ENCODE data around the gene TRPV4.

TRPV4 gene

DNA sequence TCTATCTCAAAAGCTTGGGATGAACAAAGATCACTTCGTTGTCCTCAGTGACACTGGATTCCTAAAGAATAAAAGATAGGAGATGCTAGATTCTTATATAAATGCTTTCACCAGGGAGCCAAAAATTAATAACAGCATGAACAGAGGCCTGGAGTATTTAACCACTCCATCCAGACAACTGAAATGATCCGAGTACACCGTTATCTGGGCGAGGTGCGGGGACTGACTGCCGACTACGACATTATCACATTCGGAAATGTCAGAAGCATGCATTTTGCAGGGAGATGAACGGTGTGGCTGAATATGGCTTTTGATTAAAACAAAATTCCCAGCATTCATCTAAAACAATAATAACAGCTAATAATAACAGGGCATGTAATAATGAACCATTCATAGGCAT, 56.6 kb downstream of the TRPV4 start:
- no peak for DNase-seq (ENCODE audit: low spot score)

DNA sequence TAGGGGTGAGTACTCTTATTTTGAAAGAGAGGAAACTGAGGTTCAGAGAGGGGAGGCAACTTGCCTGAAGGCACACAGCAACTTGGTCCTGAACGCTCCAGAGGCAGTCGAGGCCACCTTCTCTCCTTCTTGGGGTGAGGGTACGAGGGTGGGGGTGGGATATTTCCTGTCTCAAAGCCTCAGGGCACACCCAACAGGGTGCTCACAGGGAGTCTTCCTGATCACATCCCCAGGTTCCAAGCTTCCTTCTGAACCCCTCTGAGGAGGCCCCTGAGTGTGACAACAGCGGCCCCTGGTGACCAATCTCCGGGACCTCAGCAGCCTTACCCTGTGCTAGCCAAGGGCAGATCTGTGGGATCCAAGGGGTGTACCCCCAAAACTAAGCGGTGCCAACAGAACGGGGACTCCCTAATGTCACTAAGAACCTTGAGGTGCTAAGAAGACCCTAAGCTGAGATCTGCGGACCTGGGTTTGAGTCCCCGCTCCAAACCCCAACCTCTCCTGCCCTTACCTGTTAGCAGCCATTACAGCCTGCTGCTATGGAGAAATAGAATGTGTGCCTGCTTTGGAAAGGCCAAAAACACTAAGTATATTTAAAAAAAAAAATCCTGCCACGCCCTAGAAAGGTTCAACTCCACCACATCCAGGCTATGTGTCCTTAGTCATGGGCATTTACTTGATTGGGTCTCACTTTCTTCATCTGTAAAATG, 57.9 kb downstream of the TRPV4 start:
- DNase-seq (ENCODE audit: low spot score) = peak; percentile 88

GRCh38 chr12:109773384-109774011, 59.7 kb downstream of the TRPV4 start:
- peak; percentile 74 for DNase-seq (ENCODE audit: low spot score)

DNA sequence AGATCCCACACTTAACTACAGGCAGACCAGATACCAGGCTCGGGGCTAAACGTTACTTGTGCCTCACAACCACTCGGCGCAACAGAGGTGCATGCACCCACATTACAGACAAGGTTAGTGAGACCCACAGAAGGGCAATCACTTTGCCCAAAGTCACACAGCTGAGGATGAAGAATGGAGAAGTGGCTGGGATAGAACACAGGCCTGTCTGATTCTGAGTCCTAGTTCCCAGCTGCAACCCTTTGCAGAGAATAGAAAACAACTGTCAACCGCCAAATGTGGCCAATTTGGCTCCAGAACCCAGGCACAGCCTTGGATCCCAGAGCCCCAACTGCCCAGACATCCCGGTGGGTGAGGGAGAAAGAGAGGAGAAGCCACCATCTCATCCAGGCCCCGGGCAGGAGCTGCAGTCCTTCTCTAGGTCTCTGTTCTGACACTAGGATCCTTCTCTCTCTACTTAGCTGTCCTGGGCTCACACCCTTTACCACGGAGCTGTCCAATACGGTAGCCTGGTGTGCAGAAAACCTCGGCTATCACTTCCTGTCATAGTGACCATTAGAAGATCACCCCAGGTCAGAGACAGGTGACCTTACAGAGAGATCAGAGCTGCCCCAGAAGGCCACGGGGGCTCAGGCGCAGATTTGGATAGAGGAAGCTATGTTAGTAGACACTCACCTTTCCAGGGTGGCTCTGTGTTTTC, 60.4 kb downstream of the TRPV4 start:
- DNase-seq (ENCODE audit: low spot score) = no peak

- DNase-seq (ENCODE audit: low spot score) = no peak
These were observed 61.2 kb downstream of the TRPV4 start for GRCh38 chr12:109771746-109772621.

DNA sequence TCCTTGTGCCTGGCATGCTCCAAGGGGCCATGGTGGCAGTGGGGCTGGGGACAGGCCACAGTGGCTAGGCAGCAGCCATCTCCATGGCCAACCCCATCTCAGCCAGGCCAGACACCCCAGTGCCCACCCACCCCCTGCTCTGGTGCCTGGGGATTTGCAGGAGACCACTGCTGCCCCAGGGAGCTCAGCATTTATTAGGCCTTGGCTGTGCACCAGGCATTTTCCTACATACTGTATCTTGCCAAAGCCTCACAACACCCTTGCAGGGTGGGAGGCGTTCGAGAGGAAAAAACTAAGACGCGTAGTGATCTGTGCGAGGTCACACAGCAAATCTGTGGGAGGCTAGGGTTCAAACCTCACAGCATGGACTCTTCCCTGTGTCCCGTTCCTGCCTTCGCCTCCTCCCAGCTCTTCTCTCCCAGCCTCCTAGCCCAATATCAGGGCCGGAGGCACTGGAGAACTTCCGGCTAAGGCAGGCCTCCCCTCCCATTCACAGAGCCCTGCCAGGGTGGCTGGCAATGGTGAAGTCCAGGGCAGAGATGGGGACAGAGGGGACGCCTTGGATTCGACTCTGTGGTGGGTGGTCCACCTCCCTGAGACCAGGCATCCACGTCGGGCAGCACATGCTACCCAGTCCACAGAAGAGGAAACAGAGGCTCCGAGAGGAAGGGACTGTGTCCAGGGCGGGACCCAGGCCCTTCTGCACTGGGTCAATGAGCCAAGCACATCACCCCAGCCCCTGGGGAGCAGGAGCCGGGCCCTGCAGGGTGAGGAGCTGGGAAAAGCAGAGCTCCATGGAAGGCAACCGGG, 62.1 kb downstream of the TRPV4 start:
- no peak for DNase-seq (ENCODE audit: low spot score)

- DNase-seq (ENCODE audit: low spot score) = no peak
These were observed 62.9 kb downstream of the TRPV4 start for GRCh38 chr12:109770104-109770860.

- DNase-seq (ENCODE audit: low spot score) = no peak
These were observed 64.1 kb downstream of the TRPV4 start for GRCh38 chr12:109768901-109769670.

DNA sequence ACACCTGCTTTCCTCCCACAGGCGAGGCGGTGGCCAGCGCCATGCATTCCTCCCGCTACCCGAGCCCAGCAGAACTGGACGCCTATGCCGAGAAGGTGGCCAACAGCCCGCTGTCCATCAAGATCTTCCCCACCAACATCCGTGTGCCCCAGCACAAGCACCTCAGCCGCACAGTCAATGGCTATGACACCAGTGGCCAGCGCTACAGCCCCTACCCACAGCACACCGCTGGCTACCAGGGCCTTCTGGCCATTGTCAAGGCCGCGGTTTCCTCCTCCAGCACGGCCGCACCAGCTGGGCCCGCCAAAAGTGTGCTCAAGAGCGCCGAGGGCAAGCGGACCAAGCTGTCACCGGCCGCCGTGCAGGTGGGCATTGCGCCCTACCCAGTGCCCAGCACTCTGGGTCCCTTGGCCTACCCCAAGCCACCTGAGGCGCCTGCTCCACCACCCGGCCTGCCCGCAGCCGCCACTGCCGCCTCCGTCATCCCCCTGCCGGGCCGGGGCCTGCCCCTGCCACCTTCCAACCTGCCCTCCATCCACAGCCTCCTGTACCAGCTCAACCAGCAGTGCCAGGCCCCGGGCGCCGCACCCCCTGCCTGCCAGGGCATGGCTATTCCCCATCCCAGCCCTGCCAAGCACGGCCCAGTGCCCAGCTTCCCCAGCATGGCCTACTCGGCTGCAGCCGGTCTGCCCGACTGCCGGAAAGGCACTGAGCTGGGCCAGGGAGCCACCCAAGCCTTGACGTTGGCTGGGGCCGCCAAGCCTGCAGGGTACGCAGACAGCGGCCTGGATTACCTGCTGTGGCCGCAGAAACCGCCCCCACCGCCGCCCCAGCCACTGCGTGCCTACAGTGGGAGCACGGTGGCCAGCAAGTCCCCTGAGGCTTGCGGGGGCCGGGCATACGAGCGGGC, 65.0 kb downstream of the TRPV4 start:
- DNase-seq (ENCODE audit: low spot score) = no peak

DNA sequence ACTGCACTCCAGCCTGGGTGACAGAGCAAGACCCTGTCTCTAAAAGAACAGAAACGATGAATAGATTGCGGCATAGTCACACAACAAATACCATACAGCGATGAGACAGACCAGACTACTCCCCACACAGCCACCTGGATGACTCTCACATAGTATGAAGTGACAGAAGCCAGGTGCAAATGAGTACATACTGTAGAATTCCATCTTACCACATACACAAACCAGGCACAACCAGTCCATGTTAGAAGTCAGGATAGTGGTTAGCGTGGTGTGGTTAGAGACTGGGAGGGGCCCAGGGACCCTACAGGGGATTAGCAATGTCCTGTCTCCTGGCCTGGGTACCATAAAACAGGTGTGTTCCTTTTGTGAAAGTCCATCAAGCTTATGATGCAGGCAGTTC, 65.7 kb downstream of the TRPV4 start:
- no peak for DNase-seq (ENCODE audit: low spot score)

GRCh38 chr12:109766251-109766778, 66.9 kb downstream of the TRPV4 start:
- no peak for DNase-seq (ENCODE audit: low spot score)

DNA sequence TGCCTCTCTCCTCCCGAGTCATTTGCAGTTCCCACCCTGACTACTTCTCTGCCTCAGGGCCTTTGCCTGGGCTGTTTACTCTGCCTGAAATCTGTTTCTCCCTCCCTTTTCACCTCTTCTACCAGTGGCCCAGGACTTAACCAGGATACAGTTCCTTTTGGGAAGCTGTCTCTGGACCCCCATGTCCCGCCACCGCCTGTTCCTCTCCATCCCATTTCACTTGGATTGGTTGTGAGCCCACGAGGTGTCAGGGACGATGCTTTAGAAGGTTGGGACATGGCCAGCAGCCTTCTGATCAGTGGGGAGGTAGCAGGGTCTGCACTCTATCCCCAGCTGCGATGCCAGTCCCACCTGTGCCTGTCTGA, 67.8 kb downstream of the TRPV4 start:
- DNase-seq (ENCODE audit: low spot score) = no peak

DNA sequence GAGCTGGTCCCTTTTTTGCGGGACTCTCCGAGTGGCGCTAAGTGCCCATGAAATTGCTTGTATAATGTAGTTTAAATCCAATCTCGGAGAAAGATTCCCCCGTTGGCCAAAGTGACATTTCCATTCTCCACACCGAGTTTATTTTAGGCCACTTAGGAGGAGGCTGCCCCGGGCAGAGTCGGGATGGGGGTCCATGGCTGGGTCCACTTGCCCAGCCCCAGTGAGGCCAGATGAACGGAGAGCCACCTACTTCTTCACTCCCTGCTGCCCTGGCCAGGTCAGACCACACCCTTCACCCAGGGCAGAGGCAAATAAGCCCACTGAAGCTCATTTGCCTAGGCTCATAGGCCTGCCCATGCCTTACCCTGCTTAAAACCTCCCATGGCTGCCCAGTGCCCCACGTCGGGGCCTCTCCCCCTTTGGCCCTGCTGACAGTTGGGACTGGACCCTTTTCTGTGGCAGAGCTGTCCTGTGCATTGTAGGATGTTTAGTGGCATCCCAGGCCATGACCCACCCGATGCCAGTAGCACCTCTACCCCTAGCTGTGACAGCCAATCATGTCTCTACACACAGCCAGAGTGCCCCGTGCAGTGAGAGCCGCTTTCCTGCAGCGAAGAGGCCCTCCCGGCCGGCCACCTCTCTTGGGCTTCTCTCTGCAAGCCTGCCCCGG, 68.3 kb downstream of the TRPV4 start:
- DNase-seq (ENCODE audit: low spot score) = no peak

GRCh38 chr12:109764123-109764522, 69.1 kb downstream of the TRPV4 start:
- DNase-seq (ENCODE audit: low spot score) = no peak

DNA sequence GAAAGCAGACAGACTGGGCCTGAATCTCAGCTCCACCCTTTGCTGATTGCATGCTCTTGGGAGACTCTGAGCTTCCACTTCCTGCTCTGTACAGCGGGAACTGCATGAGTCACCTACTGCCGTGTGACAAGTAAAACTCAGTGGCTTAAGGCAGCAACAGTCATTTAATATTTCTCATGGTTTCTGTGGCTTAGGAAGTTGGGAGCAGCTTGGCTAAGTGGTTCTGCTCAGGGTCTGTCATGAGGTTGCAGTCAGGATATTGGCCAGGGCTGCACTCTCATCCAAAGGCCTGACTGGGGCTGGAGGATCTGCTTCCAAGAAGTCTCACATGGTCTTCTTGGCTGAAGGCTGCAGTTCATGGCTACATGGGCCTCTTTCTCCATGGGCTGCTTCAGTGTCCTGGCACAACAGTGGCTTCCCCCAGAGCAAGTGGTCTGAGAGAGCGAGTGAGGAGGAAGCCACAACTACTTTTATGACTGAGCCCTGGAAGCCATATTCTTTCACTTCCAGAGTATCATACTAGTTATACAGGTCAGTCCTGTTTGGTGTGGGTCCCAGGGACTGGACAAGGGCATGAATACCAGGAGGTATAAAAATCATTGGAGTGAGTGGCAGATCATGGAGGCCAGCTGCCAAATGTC, 69.9 kb downstream of the TRPV4 start:
- peak; percentile 59 for DNase-seq (ENCODE audit: low spot score)

DNA sequence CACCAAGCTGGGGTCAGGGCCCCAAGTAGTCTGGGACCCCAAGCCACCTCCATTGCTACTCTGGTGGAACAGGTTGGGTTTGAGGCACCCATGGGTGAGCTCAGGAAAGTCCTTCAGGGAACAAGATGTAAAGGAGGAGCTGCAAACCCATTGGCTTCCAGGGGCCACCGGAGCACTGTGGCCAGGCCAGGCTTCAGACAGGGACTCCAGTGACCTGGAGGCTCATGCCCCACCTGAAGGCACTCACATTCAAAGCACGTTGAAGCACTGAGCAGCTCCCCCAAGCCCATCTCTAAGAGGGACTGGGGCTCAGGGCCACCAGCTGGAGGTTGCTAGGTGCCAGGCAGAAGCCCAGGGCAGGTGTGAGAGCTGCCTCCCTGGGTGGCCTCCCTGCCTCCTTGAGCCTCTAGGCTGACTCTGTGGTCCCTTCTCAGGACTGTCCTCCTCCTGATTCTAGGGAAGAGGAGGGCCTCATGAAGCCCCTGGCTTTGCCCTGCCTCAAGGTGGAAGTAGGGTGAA, 70.5 kb downstream of the TRPV4 start:
- no peak for DNase-seq (ENCODE audit: low spot score)

- no peak for DNase-seq (ENCODE audit: low spot score)
These were observed 71.0 kb downstream of the TRPV4 start for GRCh38 chr12:109762071-109762672.
